ENCODE measurements around the gene C16orf87. TPM values are rescaled to one million over a fixed set of nuclear protein-coding genes. Genes with fewer than 3 reads are reported as not detected.

Gene C16orf87
- total RNA-seq, 1 donor from 2014 or later: 18.9 TPM

GRCh38 chr16:46763147-46763546, 67.8 kb downstream of the C16orf87 start:
- intact Hi-C loops (cut with micrococcal nuclease): no loop called here

- intact Hi-C loops (cut with micrococcal nuclease): no loop called here
These were observed 68.4 kb downstream of the C16orf87 start for GRCh38 chr16:46762583-46762982.

GRCh38 chr16:46759309-46759708, 71.7 kb downstream of the C16orf87 start:
- intact Hi-C loops (cut with micrococcal nuclease): no loop called here

DNA sequence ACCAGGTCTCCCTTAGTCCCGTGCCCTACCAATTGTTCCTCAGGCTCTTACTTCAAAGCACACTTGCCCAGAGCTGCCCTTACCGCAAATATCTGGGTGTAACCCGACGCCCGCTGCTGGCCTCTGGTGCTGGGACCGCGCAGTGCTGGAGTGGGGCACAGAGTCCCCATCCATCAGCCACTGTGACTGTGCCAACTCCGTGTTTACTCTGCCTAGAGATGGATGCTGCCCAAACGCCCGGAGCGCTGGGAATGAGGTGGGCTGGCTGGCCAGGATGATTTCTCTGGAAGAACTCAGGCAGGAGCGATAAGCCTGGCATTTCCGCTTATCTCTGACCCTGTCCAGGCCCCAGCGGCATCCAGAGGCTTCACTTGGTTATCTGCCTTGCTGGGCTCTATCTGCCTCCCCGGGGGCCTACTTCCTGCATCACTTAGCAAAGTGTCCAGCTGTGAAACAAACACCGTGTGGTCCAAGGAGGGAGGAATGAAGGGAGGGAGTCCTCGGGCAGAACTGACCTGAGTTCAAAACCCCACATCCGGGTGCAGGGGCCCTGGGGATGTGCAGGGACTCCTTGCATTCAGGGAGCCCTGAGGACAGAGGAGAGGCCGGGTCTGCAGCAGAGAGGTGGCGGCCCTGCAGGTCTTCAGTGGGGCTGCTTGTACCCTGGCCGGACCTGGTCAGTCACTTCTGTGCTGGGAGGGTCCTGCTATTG, 73.5 kb downstream of the C16orf87 start:
- intact Hi-C loops (cut with micrococcal nuclease): no loop called here

GRCh38 chr16:46756772-46757171, 74.2 kb downstream of the C16orf87 start:
- intact Hi-C loops (cut with micrococcal nuclease): no loop called here

- intact Hi-C loops (cut with micrococcal nuclease): no loop called here
These were observed 78.0 kb downstream of the C16orf87 start for GRCh38 chr16:46753015-46753414.

GRCh38 chr16:46751381-46751780, 79.6 kb downstream of the C16orf87 start:
- intact Hi-C loops (cut with micrococcal nuclease): no loop called here

GRCh38 chr16:46748775-46749705, 81.9 kb downstream of the C16orf87 start:
- intact Hi-C loops (cut with micrococcal nuclease): no loop called here

GRCh38 chr16:46747777-46748651, 83.0 kb downstream of the C16orf87 start, which contains the start of gene MYLK3:
MYLK3 (minus strand) TSS chr16:46748344; CDS start chr16:46748193, 151 bp downstream.
- intact Hi-C loops (cut with micrococcal nuclease): no loop called here

- intact Hi-C loops (cut with micrococcal nuclease): no loop called here
These were observed 83.9 kb downstream of the C16orf87 start for GRCh38 chr16:46746821-46747776.

Other genes with a start within 250 kb of the C16orf87 start
- 38.4 and 40.1 TPM in 2 replicates for gene SHCBP1, start 209.8 kb downstream of the C16orf87 start, total RNA-seq
- 70.3 and 73.1 TPM in 2 replicates for gene VPS35, start 142.0 kb downstream of the C16orf87 start, total RNA-seq
- 33.9 and 36.5 TPM in 2 replicates for gene ORC6, start 141.5 kb downstream of the C16orf87 start, total RNA-seq
- gene MYLK3, start 82.8 kb downstream of the C16orf87 start, total RNA-seq: 0.22 TPM in 2 replicates
- gene GPT2, start 53.2 kb upstream of the C16orf87 start, total RNA-seq: 7.0 and 8.3 TPM in 2 replicates
- gene DNAJA2, start 142.5 kb upstream of the C16orf87 start, total RNA-seq: 61.4 and 61.8 TPM in 2 replicates